Smooth muscle cell of bladder (primary cell): ENCODE measurements around the gene ZCCHC9. TPM values are rescaled to one million over a fixed set of nuclear protein-coding genes. Genes with fewer than 3 reads are reported as not detected.

Source experiments
- total RNA-seq: library from RNA; depleted of rRNA; stranded (reverse); fragments of >200 nt; gene quantifications from 2 replicates; pipeline ENCODE4 v1.2.3, GENCODE V29; 2014

ZCCHC9 gene
- total RNA-seq, result 33.7 and 39.8 TPM in 2 replicates

GRCh38 chr5:81301271-81302015, at the start of gene ZCCHC9:
Gene ZCCHC9, plus strand, starts transcription at chr5:81301587. Its CDS starts 3,171 bp downstream, at chr5:81304758.

Other genes starting within 250 kb of the ZCCHC9 start
- 4.1 and 17.4 TPM in 2 replicates for gene CKMT2, start 68.3 kb upstream of the ZCCHC9 start, total RNA-seq
- gene ACOT12, start 92.5 kb downstream of the ZCCHC9 start, total RNA-seq, result 0.74 and 2.1 TPM in 2 replicates